GM18873 (cell line): ENCODE measurements around the gene SETD2.
"Not testable (repeated sequence)": the region's sequence is repeated elsewhere in the genome, so short reads cannot be mapped to it uniquely, and the experiment has no call there.

Source experiments
- ATAC-seq: cut with Tn5 transposase; IDR thresholded peaks from one replicate; pipeline ENCODE4 v1.9.1; 2021; ENCODE audit warnings: mild to moderate bottlenecking, moderate library complexity, moderate number of reproducible peaks; ENCODE audit not compliant: unreplicated experiment, low FRiP score

Gene SETD2

GRCh38 chr3:47108546-47108945 lies 55.4 kb downstream of the SETD2 start:
- ATAC-seq = no peak

- no peak for ATAC-seq
Observed at GRCh38 chr3:47104259-47104658, 59.7 kb downstream of the SETD2 start.

GRCh38 chr3:47103619-47104018 lies 60.3 kb downstream of the SETD2 start:
- no peak for ATAC-seq

GRCh38 chr3:47102081-47102600 lies 61.8 kb downstream of the SETD2 start:
- no peak for ATAC-seq

GRCh38 chr3:47098910-47099309 lies 65.0 kb downstream of the SETD2 start:
- ATAC-seq = no peak

- ATAC-seq = no peak
Observed at GRCh38 chr3:47097864-47098263, 66.0 kb downstream of the SETD2 start.

GRCh38 chr3:47096959-47097358 lies 67.0 kb downstream of the SETD2 start:
- no peak for ATAC-seq

- no peak for ATAC-seq
Observed at GRCh38 chr3:47092090-47092489, 71.8 kb downstream of the SETD2 start.

GRCh38 chr3:47089630-47090029 lies 74.3 kb downstream of the SETD2 start:
- no peak for ATAC-seq

- ATAC-seq = no peak
Observed at GRCh38 chr3:47086071-47086470, 77.8 kb downstream of the SETD2 start.

GRCh38 chr3:47083786-47084185 lies 80.1 kb downstream of the SETD2 start:
- ATAC-seq = no peak

- ATAC-seq = no peak
Observed at GRCh38 chr3:47082519-47082918, 81.4 kb downstream of the SETD2 start.

GRCh38 chr3:47079432-47079831 lies 84.5 kb downstream of the SETD2 start:
- no peak for ATAC-seq

GRCh38 chr3:47073685-47074084 lies 90.2 kb downstream of the SETD2 start:
- no peak for ATAC-seq

GRCh38 chr3:47070770-47071169 lies 93.1 kb downstream of the SETD2 start:
- no peak for ATAC-seq

GRCh38 chr3:47066259-47066658 lies 97.7 kb downstream of the SETD2 start:
- ATAC-seq = not testable (repeated sequence)

- no peak for ATAC-seq
Observed at GRCh38 chr3:47065681-47066080, 98.2 kb downstream of the SETD2 start.

- ATAC-seq = no peak
Observed at GRCh38 chr3:47065058-47065457, 98.9 kb downstream of the SETD2 start.

- no peak for ATAC-seq
Observed at GRCh38 chr3:47057212-47057671, 106.7 kb downstream of the SETD2 start.

- ATAC-seq = no peak
Observed at GRCh38 chr3:47056705-47057104, 107.2 kb downstream of the SETD2 start.

GRCh38 chr3:47054412-47054811 lies 109.5 kb downstream of the SETD2 start:
- no peak for ATAC-seq

- ATAC-seq = no peak
Observed at GRCh38 chr3:47047673-47048072, 116.2 kb downstream of the SETD2 start.

- ATAC-seq = no peak
Observed at GRCh38 chr3:47047069-47047468, 116.8 kb downstream of the SETD2 start.
